Fibroblast of the aortic adventitia (primary cell): ENCODE results near the gene FRMD4A. TPM values are rescaled to one million over a fixed set of nuclear protein-coding genes. Genes with fewer than 3 reads are reported as not detected.
"Not testable (repeated sequence)": the region's sequence is repeated elsewhere in the genome, so short reads cannot be mapped to it uniquely, and the experiment has no call there.

Source experiments
- DNase-seq: peaks from one replicate; pipeline ENCODE4 v3.0.0-alpha.2; 2010; ENCODE audit warnings: low read depth
- H3K4me3 ChIP-seq: 2 replicates; pipeline ENCODE4 v1.5.1; 2011; ENCODE audit warnings: low read depth, mild to moderate bottlenecking, control low read depth, low read length, moderate library complexity
- CTCF ChIP-seq: IDR thresholded peaks from 2 replicates; pipeline ENCODE4 v1.5.1; 2011; ENCODE audit warnings: mild to moderate bottlenecking, low read length, control low read depth, inconsistent platforms; ENCODE audit not compliant: insufficient read depth
- total RNA-seq: library from RNA; depleted of rRNA; stranded (reverse); fragments of >200 nt; gene quantifications from 2 replicates; pipeline ENCODE4 v1.2.3, GENCODE V29; 2012; ENCODE audit warnings: low replicate concordance

Gene FRMD4A
- total RNA-seq, 1 donor = 42.4 TPM

- DNase-seq = peak; percentile 100
- no peak for TF ChIP-seq CTCF
- H3K4me3 ChIP-seq = no peak overlapping the region
Observed at GRCh38 chr10:14074062-14074884, 256.5 kb downstream of the FRMD4A start.

- no peak for DNase-seq
- no peak overlapping the region for H3K4me3 ChIP-seq
- no peak for TF ChIP-seq CTCF
Observed at GRCh38 chr10:14072541-14072940, 258.2 kb downstream of the FRMD4A start.

GRCh38 chr10:14071956-14072355 is 258.8 kb downstream of the FRMD4A start:
- no peak for DNase-seq
- no peak overlapping the region for H3K4me3 ChIP-seq
- TF ChIP-seq CTCF = no peak

- no peak overlapping the region for H3K4me3 ChIP-seq
- DNase-seq = no peak
- TF ChIP-seq CTCF = no peak
Observed at GRCh38 chr10:14068601-14069250, 262.0 kb downstream of the FRMD4A start.

GRCh38 chr10:14067638-14068037 is 263.1 kb downstream of the FRMD4A start:
- DNase-seq, H3K4me3 ChIP-seq: not testable (repeated sequence)

GRCh38 chr10:14066106-14066505 is 264.6 kb downstream of the FRMD4A start:
- H3K4me3 ChIP-seq = no peak overlapping the region
- no peak for DNase-seq
- no peak for TF ChIP-seq CTCF

- no peak overlapping the region for H3K4me3 ChIP-seq
- TF ChIP-seq CTCF = no peak
- peak; percentile 96 for DNase-seq
Observed at GRCh38 chr10:14063531-14064285, 267.0 kb downstream of the FRMD4A start.
